Renal cortical epithelial cell (primary cell): ENCODE measurements around the gene HERC5. TPM values are rescaled to one million over a fixed set of nuclear protein-coding genes. Genes with fewer than 3 reads are reported as not detected.

Source experiments
- DNase-seq: peaks from one replicate; pipeline ENCODE4 v3.0.0-alpha.2; 2011; ENCODE audit warnings: low read depth
- total RNA-seq: library from RNA; depleted of rRNA; stranded (reverse); fragments of >200 nt; gene quantifications from 2 replicates; pipeline ENCODE4 v1.2.3, GENCODE V29; 2014

Gene HERC5
- total RNA-seq, 1 donor from 2014 or later, result 5.7 TPM

GRCh38 chr4:88522702-88523324 is 65.9 kb downstream of the HERC5 start:
- DNase-seq, result peak; percentile 23

GRCh38 chr4:88523325-88524129 is 66.6 kb downstream of the HERC5 start, which contains the start of gene PYURF:
Gene PYURF (minus strand): TSS chr4:88523776. CDS start chr4:88523700, 76 bp downstream.
- peak; percentile 80 for DNase-seq

- DNase-seq, result peak; percentile 15
These were observed 67.3 kb downstream of the HERC5 start for GRCh38 chr4:88524171-88524570.

GRCh38 chr4:88526221-88526815 is 69.4 kb downstream of the HERC5 start:
- peak; percentile 45 for DNase-seq

GRCh38 chr4:88527787-88528186 is 70.9 kb downstream of the HERC5 start:
- DNase-seq, result no peak

GRCh38 chr4:88528861-88529260 is 71.9 kb downstream of the HERC5 start:
- DNase-seq, result no peak

- DNase-seq, result no peak
These were observed 74.6 kb downstream of the HERC5 start for GRCh38 chr4:88531549-88531948.

GRCh38 chr4:88533088-88533790 is 76.3 kb downstream of the HERC5 start:
- no peak for DNase-seq

GRCh38 chr4:88533937-88534750 is 77.2 kb downstream of the HERC5 start:
- DNase-seq, result peak; percentile 85

GRCh38 chr4:88535090-88535755 is 78.3 kb downstream of the HERC5 start:
- no peak for DNase-seq

- no peak for DNase-seq
These were observed 80.8 kb downstream of the HERC5 start for GRCh38 chr4:88537709-88538108.

GRCh38 chr4:88539322-88540068 is 82.6 kb downstream of the HERC5 start:
- peak; percentile 51 for DNase-seq

- no peak for DNase-seq
These were observed 92.9 kb downstream of the HERC5 start for GRCh38 chr4:88549815-88550214.

Other genes starting within 250 kb of the HERC5 start
- 12.4 and 17.2 TPM in 2 replicates for gene PPM1K, start 172.6 kb upstream of the HERC5 start, total RNA-seq
- 25.6 and 27.4 TPM in 2 replicates for gene HERC6, start 78.3 kb upstream of the HERC5 start, total RNA-seq
- gene PYURF, start 66.7 kb downstream of the HERC5 start, total RNA-seq, result 23.3 and 44.2 TPM in 2 replicates
- 9.0 and 22.0 TPM in 2 replicates for gene HERC3, start 135.4 kb downstream of the HERC5 start, total RNA-seq
- 2.6 and 8.1 TPM in 2 replicates for gene NAP1L5, start 240.7 kb downstream of the HERC5 start, total RNA-seq